ENCODE results near the gene FANCI. TPM values are rescaled to one million over a fixed set of nuclear protein-coding genes. Genes with fewer than 3 reads are reported as not detected.

Gene FANCI
- total RNA-seq, 2 donors from 2014 or later = 1.0 to 7.3 TPM

- Histone ChIP-seq H3K4me1 (no peaks in the 10 kb centered on the region), H3K27me3 (no peaks in the 10 kb centered on the region), H3K9me3 (no peaks in the 10 kb centered on the region), H3K27ac (no peak overlapping the region), H3K36me3 (replicated peaks in 1 of 2; ENCODE audit: insufficient read depth in 1 of 2, low read depth in 2 of 2) (no peaks in the 10 kb centered on the region), H3K4me3 (no peak overlapping the region)
- ATAC-seq (no peak), DNase-seq (no peak)
- intact Hi-C loops (cut with DNase I) = no loop called here
- 60 to 68% methylated on average over 7 to 10 of the region's 10 CpGs for WGBS, 2 donors
- TF ChIP-seq POLR2A (IDR thresholded peaks at IDR 0.05) (no peak), CTCF (IDR thresholded peaks at IDR 0.05) (no peak)
These were observed 102.9 kb downstream of the FANCI start for GRCh38 chr15:89346516-89347231.

GRCh38 chr15:89349206-89349558 lies 105.4 kb downstream of the FANCI start:
- H3K36me3 ChIP-seq (replicated peaks in 1 of 2; ENCODE audit: insufficient read depth in 1 of 2, low read depth in 2 of 2) = no peaks in the 10 kb centered on the region
- H3K27me3 ChIP-seq = no peaks in the 10 kb centered on the region
- DNase-seq (no peak), ATAC-seq (no peak)
- H3K9me3 ChIP-seq = no peaks in the 10 kb centered on the region
- intact Hi-C loops (cut with DNase I) = no loop called here
- no peaks in the 10 kb centered on the region for H3K4me1 ChIP-seq
- H3K4me3 ChIP-seq = no peak overlapping the region
- H3K27ac ChIP-seq = no peak overlapping the region
- TF ChIP-seq CTCF (IDR thresholded peaks at IDR 0.05) = no peak
- TF ChIP-seq POLR2A (IDR thresholded peaks at IDR 0.05) = no peak
- 59% methylated on average over 5 of the region's 5 CpGs for WGBS, 2 donors

- H3K9me3 ChIP-seq = no peaks in the 10 kb centered on the region
- no peaks in the 10 kb centered on the region for H3K36me3 ChIP-seq (replicated peaks in 1 of 2; ENCODE audit: insufficient read depth in 1 of 2, low read depth in 2 of 2)
- 74 to 87% methylated on average over 2 to 4 of the region's 4 CpGs for whole genome bisulfite sequencing, 2 donors
- H3K27ac ChIP-seq = no peak overlapping the region
- DNase-seq (no peak), ATAC-seq (no peak)
- no peak overlapping the region for H3K4me3 ChIP-seq
- intact Hi-C loops (cut with DNase I) = no loop called here
- no peaks in the 10 kb centered on the region for H3K27me3 ChIP-seq
- peaks cover 7% of the 10 kb centered on the region for H3K4me1 ChIP-seq
- TF ChIP-seq CTCF (IDR thresholded peaks at IDR 0.05) = no peak
- no peak for TF ChIP-seq POLR2A (IDR thresholded peaks at IDR 0.05)
These were observed 108.7 kb downstream of the FANCI start for GRCh38 chr15:89352476-89352875.

- Histone ChIP-seq H3K4me1 (peaks cover 16% of the 10 kb centered on the region), H3K9me3 (no peaks in the 10 kb centered on the region), H3K27ac (no peak overlapping the region), H3K4me3 (no peak overlapping the region), H3K27me3 (peaks cover 0 to under 1% of the 10 kb centered on the region in 2 donors), H3K36me3 (replicated peaks in 1 of 2; ENCODE audit: insufficient read depth in 1 of 2, low read depth in 2 of 2) (no peaks in the 10 kb centered on the region)
- TF ChIP-seq POLR2A (IDR thresholded peaks at IDR 0.05) (no peak), CTCF (IDR thresholded peaks at IDR 0.05) (no peak)
- intact Hi-C loops (cut with DNase I) = no loop called here
- 48 to 82% methylated on average over 2 of the region's 2 CpGs for WGBS, 2 donors
- no peak for DNase-seq
- no peak for ATAC-seq
These were observed 110.2 kb downstream of the FANCI start for GRCh38 chr15:89353991-89354390.

All from body of pancreas (tissue), 4 donors.